ENCODE measurements around the gene PABPN1L. TPM values are rescaled to one million over a fixed set of nuclear protein-coding genes. Genes with fewer than 3 reads are reported as not detected.

PABPN1L gene
- total and polyA plus RNA-seq, 2 of the 8 experiments (the other 6 are each of a cell fraction or from before 2014, with no cell fraction given): not detected

DNA sequence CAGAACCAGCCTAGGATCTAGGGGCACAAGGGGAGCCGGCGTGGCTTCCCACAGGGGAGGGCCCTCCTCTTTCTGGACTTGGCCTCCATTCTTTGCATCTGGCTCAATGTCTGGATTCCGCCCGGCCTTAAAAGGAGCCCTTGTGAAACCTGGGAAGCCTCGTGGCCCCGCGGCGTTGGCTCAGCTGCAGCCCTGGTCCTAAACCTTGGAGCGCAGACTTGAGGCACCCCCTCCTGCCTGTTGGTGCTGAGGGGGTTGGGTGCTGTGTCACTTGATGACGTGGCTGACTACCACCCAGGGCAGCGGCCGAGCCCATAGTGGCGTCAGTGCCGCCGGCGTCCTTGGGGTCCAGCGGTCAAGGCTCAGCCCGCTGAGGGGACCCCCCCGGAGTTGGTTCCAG lies 5.1 kb downstream of the PABPN1L start (continued):
- no peak for TF ChIP-seq RXRA (IDR thresholded peaks at IDR 0.05; ENCODE audit: insufficient read depth, low read depth, low read length)
- TF ChIP-seq HDAC6 (IDR thresholded peaks at IDR 0.05; ENCODE audit: low read depth, low read length): no peak
- no peak for TF ChIP-seq SUZ12 (IDR thresholded peaks at IDR 0.05; ENCODE audit: low read length)
- no peak for TF ChIP-seq NRF1 (IDR thresholded peaks at IDR 0.05; ENCODE audit: low read depth, low read length)
- no peak for TF ChIP-seq CTBP2 (IDR thresholded peaks at IDR 0.05; ENCODE audit: borderline replicate concordance, insufficient read depth, insufficient read length, low read length)
- TF ChIP-seq PHF8 (conservative IDR thresholded peaks at IDR 0.05; ENCODE audit: low read depth, low read length): no peak
- TF ChIP-seq CHD2 (IDR thresholded peaks at IDR 0.05; ENCODE audit: low read length): no peak
- TF ChIP-seq CBX5 (IDR thresholded peaks at IDR 0.05; ENCODE audit: low read depth, low read length): no peak
- no peak for TF ChIP-seq ZNF274 (IDR thresholded peaks at IDR 0.05; ENCODE audit: borderline replicate concordance, extremely low read depth, low read length)

Measured in H1 (cell line).